GM12878 (cell line): ENCODE measurements around the gene RARB. TPM values are rescaled to one million over a fixed set of nuclear protein-coding genes. Genes with fewer than 3 reads are reported as not detected.

Source experiments
- ATAC-seq: fragments of 200-7000 bp; cut with Tn5 transposase; 3 replicates; pipeline ENCODE4 v1.9.1; 2020; ENCODE audit warnings: mild to moderate bottlenecking, moderate library complexity
- BruUV-seq: library from RNA; stranded (reverse); fragments of 400-500 nt; replicated peaks from 2 replicates; lab custom pipeline; 2021; lab: Mats Ljungman, UMichigan
- CTCF ChIA-PET: fragments of 300-600 bp; sonication (Branson Sonifier 250); formaldehyde crosslinking; extraction: SDS; loops from one replicate; lab custom pipeline; 2021; ENCODE audit warnings: inconsistent platforms; lab: Yijun Ruan, JAX
- POLR2A ChIA-PET: fragments of 350-600 bp; formaldehyde crosslinking; extraction: SDS; loops from one replicate; lab custom pipeline; 2021; ENCODE audit warnings: inconsistent platforms; lab: Charles Lee
- RAD21 ChIA-PET: fragments of 300-600 bp; sonication (Branson Sonifier 250); formaldehyde crosslinking; loops from one replicate; lab custom pipeline; 2023; ENCODE audit warnings: antibody characterized with exemption; ENCODE audit not compliant: unreplicated experiment; lab: Charles Lee
- SMC1A ChIA-PET: fragments of 300-600 bp; sonication (Branson Sonifier 250); formaldehyde crosslinking; loops from one replicate; lab custom pipeline; 2023; ENCODE audit not compliant: unreplicated experiment, uncharacterized antibody; lab: Charles Lee
- DNase-seq: peaks from one replicate; pipeline ENCODE4 v3.0.0-alpha.2; 2011; ENCODE audit warnings: low read depth, low spot score
- FAIRE-seq: peaks from 3 replicates; lab custom pipeline; 2011; peaks lifted over from hg19 to GRCh38; lab: Jason Lieb, UNC
- H2AFZ ChIP-seq: 2 replicates; pipeline ENCODE4 v1.6.0; 2011; ENCODE audit warnings: low read depth, low read length, control low read depth; ENCODE audit not compliant: control insufficient read depth
- H3K27ac ChIP-seq: 2 replicates; pipeline ENCODE4 v1.5.1; 2011; ENCODE audit warnings: control low read depth; ENCODE audit not compliant: control insufficient read depth, insufficient read depth
- H3K27me3 ChIP-seq, 2 experiments: replicated peaks in 1 of 2; 2 replicates each; pipeline versions ENCODE4 v1.6.0 to v1.6.1; 2011; ENCODE audit warnings: low read length in 1 of 2; ENCODE audit not compliant: control insufficient read depth in 2 of 2, insufficient read depth in 2 of 2
- H3K36me3 ChIP-seq, 2 experiments: 2 replicates each; pipeline ENCODE4 v1.5.1; 2011; ENCODE audit warnings: low read length in 1 of 2; ENCODE audit not compliant: control insufficient read depth in 2 of 2, insufficient read depth in 2 of 2
- H3K4me1 ChIP-seq: 2 replicates; pipeline ENCODE4 v1.6.1; 2011; ENCODE audit warnings: mild to moderate bottlenecking, low read length, moderate library complexity, mixed read lengths; ENCODE audit not compliant: control insufficient read depth, insufficient read depth
- H3K4me2 ChIP-seq: 2 replicates; pipeline ENCODE4 v1.6.0; 2011; ENCODE audit warnings: control low read depth; ENCODE audit not compliant: control insufficient read depth, insufficient read depth
- H3K4me3 ChIP-seq: fragments of 200-600 bp; sonication (generic); 2 replicates; pipeline ENCODE4 v1.5.1; 2016
- H3K79me2 ChIP-seq: 2 replicates; pipeline ENCODE4 v1.6.0; 2011; ENCODE audit warnings: low read length; ENCODE audit not compliant: control insufficient read depth, insufficient read depth
- H3K9ac ChIP-seq: 2 replicates; pipeline ENCODE4 v1.8.0; 2011; ENCODE audit warnings: low read length, control low read depth, mixed read lengths; ENCODE audit not compliant: control insufficient read depth, insufficient read depth
- H3K9me3 ChIP-seq: replicated peaks from 3 replicates; pipeline ENCODE4 v1.5.1; 2011; ENCODE audit warnings: mild to moderate bottlenecking, low read length; ENCODE audit not compliant: control insufficient read depth, insufficient read depth
- H4K20me1 ChIP-seq: 2 replicates; pipeline ENCODE4 v1.6.0; 2011; ENCODE audit not compliant: control insufficient read depth, insufficient read depth
- CREB1 ChIP-seq: IDR thresholded peaks from 2 replicates; pipeline ENCODE4 v1.6.1; 2012; ENCODE audit warnings: low read depth, mild to moderate bottlenecking, inconsistent platforms
- EZH2 ChIP-seq: IDR thresholded peaks from 2 replicates; pipeline ENCODE4 v1.6.1; 2012; ENCODE audit warnings: low read depth, mild to moderate bottlenecking, control low read depth, inconsistent platforms, low read length, borderline replicate concordance; ENCODE audit not compliant: control insufficient read depth
- MEF2B ChIP-seq: fragments of 450-650 bp; IDR thresholded peaks from 2 replicates; pipeline ENCODE4 v1.6.1; 2018; ENCODE audit warnings: mild to moderate bottlenecking, moderate library complexity; ENCODE audit not compliant: partially characterized antibody, poor library complexity, severe bottlenecking
- MXI1 ChIP-seq: fragments of 150-350 bp; IDR thresholded peaks from 2 replicates; pipeline ENCODE4 v1.6.1; 2011; ENCODE audit warnings: low read depth, mild to moderate bottlenecking, inconsistent platforms, low read length, improper control_type of control experiment
- NR2F1 ChIP-seq: fragments of 450-650 bp; conservative IDR thresholded peaks from 2 replicates; pipeline ENCODE4 v1.6.1; 2017; ENCODE audit warnings: mild to moderate bottlenecking
- POLR2AphosphoS5 ChIP-seq: IDR thresholded peaks from 2 replicates; pipeline ENCODE4 v1.6.1; 2011; ENCODE audit warnings: mild to moderate bottlenecking, low read length, inconsistent platforms
- SREBF1 ChIP-seq: IDR thresholded peaks from 2 replicates; pipeline ENCODE4 v1.6.1; 2012; ENCODE audit warnings: mild to moderate bottlenecking, low read length
- WRNIP1 ChIP-seq: IDR thresholded peaks from 2 replicates; pipeline ENCODE4 v1.6.1; 2011; ENCODE audit warnings: low read depth, low read length, improper control_type of control experiment, borderline replicate concordance
- ZNF24 ChIP-seq: fragments of 450-650 bp; IDR thresholded peaks from 2 replicates; pipeline ENCODE4 v1.6.1; 2017; ENCODE audit warnings: antibody characterized with exemption, mild to moderate bottlenecking
- WGBS: methylation state at CpG from one replicate; pipeline ENCODE4 v1.1.6; 2016; ENCODE audit warnings: low lambda C conversion rate; ENCODE audit not compliant: insufficient replicate concordance, insufficient coverage; ENCODE audit errors: missing lambda C conversion rate; 5-methylcytosine and 5-hydroxymethylcytosine counted together
- in situ Hi-C: fragments of 300-500 bp; cut with MboI; formaldehyde crosslinking; loops from 9 replicates; pipeline ENCODE4 v1.14.3; 2018; ENCODE audit warnings: mixed read lengths
- intact Hi-C: fragments of 100-400 bp; cut with micrococcal nuclease; formaldehyde crosslinking; loops from one replicate; pipeline ENCODE4 v1.14.2; 2022; ENCODE audit not compliant: unreplicated experiment
- polyA plus RNA-seq, 11 experiments: library from polyadenylated mRNA; depleted of rRNA in 4 of 11; unstranded in 6 of 11; stranded (reverse) in 5 of 11; fragments of >200 nt; fragmentation: Nextera tagmentation in 4 of 11; fragmentation: Illumina TruSeq in 1 of 11; extraction: Ambion mirVana in 4 of 11; extraction: Trizol in 1 of 11; gene quantifications; 1 replicate in 1 of 11; 2 replicates in 10 of 11; pipeline versions ENCODE4 v1.2.1 to v1.2.3, GENCODE V29; 2011 to 2016; ENCODE audit warnings: inconsistent platforms in 2 of 11, missing spikeins in 2 of 11, low read depth in 1 of 11
- total RNA-seq, 4 experiments: library from RNA; depleted of rRNA in 3 of 4; stranded (reverse); fragments of >200 nt in 3 of 4; fragmentation: Illumina TruSeq in 1 of 4; extraction: Trizol in 1 of 4; gene quantifications; 2 replicates each; pipeline versions ENCODE4 v1.2.1 to v1.2.3, GENCODE V29; 2013 to 2021
- TF ChIP-seq, protein P1 (sequence below): fragments of 450-650 bp; IDR thresholded peaks from 2 replicates; pipeline ENCODE4 v1.6.1; 2017; ENCODE audit warnings: antibody characterized with exemption, mild to moderate bottlenecking, moderate library complexity

The RARB gene
- total and polyA plus RNA-seq, 10 of the 15 experiments (the other 5 are each of a cell fraction or from before 2014, with no cell fraction given), result 0.05 to 0.06 TPM; not detected in 8

GRCh38 chr3:25410703-25411102 is 17.4 kb upstream of the RARB start:
- Histone ChIP-seq H3K4me1 (no peaks in the 10 kb centered on the region), H3K36me3 (no peaks in the 10 kb centered on the region), H3K4me3 (no peak overlapping the region), H3K9me3 (no peaks in the 10 kb centered on the region), H3K9ac (no peak overlapping the region), H3K27ac (no peak overlapping the region), H3K27me3 (no peaks in the 10 kb centered on the region), H3K4me2 (no peak overlapping the region), H2AFZ (no peak overlapping the region), H3K79me2 (no peaks in the 10 kb centered on the region), H4K20me1 (no peaks in the 10 kb centered on the region)
- ChIA-PET CTCF (no interaction called here), POLR2A (no interaction called here), RAD21 (no interaction called here), SMC1A (interaction anchor here (0.6 kb wide), 1 partner anchor 781 kb away, joined by 3 read pairs; no protein-coding TSS in a partner anchor)
- in situ Hi-C loops, result no loop called here
- FAIRE-seq (no peak), DNase-seq (no peak), ATAC-seq (no peak)
- no TSS peak for BruUV-seq
- TF ChIP-seq EZH2, result no peak
- TF ChIP-seq MXI1, result no peak
- no peak for TF ChIP-seq POLR2AphosphoS5
- TF ChIP-seq, protein P1, sequence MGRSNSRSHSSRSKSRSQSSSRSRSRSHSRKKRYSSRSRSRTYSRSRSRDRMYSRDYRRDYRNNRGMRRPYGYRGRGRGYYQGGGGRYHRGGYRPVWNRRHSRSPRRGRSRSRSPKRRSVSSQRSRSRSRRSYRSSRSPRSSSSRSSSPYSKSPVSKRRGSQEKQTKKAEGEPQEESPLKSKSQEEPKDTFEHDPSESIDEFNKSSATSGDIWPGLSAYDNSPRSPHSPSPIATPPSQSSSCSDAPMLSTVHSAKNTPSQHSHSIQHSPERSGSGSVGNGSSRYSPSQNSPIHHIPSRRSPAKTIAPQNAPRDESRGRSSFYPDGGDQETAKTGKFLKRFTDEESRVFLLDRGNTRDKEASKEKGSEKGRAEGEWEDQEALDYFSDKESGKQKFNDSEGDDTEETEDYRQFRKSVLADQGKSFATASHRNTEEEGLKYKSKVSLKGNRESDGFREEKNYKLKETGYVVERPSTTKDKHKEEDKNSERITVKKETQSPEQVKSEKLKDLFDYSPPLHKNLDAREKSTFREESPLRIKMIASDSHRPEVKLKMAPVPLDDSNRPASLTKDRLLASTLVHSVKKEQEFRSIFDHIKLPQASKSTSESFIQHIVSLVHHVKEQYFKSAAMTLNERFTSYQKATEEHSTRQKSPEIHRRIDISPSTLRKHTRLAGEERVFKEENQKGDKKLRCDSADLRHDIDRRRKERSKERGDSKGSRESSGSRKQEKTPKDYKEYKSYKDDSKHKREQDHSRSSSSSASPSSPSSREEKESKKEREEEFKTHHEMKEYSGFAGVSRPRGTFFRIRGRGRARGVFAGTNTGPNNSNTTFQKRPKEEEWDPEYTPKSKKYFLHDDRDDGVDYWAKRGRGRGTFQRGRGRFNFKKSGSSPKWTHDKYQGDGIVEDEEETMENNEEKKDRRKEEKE, result no peak
- TF ChIP-seq MEF2B, result no peak
- no peak for TF ChIP-seq NR2F1
- no peak for TF ChIP-seq SREBF1
- TF ChIP-seq CREB1, result no peak
- no peak for TF ChIP-seq ZNF24
- no peak for TF ChIP-seq WRNIP1
- intact Hi-C loops, result no loop called here
- WGBS, result 37% methylated on average over 4 of the region's 4 CpGs
